HG03565 (cell line): ENCODE measurements around the gene TLR10.
"Not testable (repeated sequence)": the region's sequence is repeated elsewhere in the genome, so short reads cannot be mapped to it uniquely, and the experiment has no call there.

Experiments used
- ATAC-seq: cut with Tn5 transposase; IDR thresholded peaks from one replicate; pipeline ENCODE4 v1.9.1; 2021; ENCODE audit warnings: mild to moderate bottlenecking, moderate library complexity; ENCODE audit not compliant: unreplicated experiment

The TLR10 gene

GRCh38 chr4:38768968-38769394 is 13.8 kb downstream of the TLR10 start:
- ATAC-seq: no peak

- ATAC-seq: not testable (repeated sequence)
Observed at GRCh38 chr4:38766940-38767339, 15.8 kb downstream of the TLR10 start.

- ATAC-seq: no peak
Observed at GRCh38 chr4:38765382-38765781, 17.4 kb downstream of the TLR10 start.

- no peak for ATAC-seq
Observed at GRCh38 chr4:38764277-38764676, 18.5 kb downstream of the TLR10 start.

GRCh38 chr4:38762560-38762959 is 20.2 kb downstream of the TLR10 start:
- ATAC-seq: no peak

GRCh38 chr4:38759790-38760122 is 23.0 kb downstream of the TLR10 start:
- no peak for ATAC-seq

GRCh38 chr4:38759113-38759789 is 23.5 kb downstream of the TLR10 start:
- ATAC-seq: no peak

- ATAC-seq: no peak
Observed at GRCh38 chr4:38757945-38758600, 24.7 kb downstream of the TLR10 start.

- no peak for ATAC-seq
Observed at GRCh38 chr4:38752941-38753806, 29.6 kb downstream of the TLR10 start.

GRCh38 chr4:38752372-38752940 is 30.3 kb downstream of the TLR10 start:
- peak; percentile 98 for ATAC-seq

GRCh38 chr4:38751341-38752010 is 31.3 kb downstream of the TLR10 start:
- no peak for ATAC-seq

GRCh38 chr4:38749336-38749735 is 33.5 kb downstream of the TLR10 start:
- ATAC-seq: no peak

GRCh38 chr4:38747629-38748028 is 35.2 kb downstream of the TLR10 start:
- ATAC-seq: no peak

GRCh38 chr4:38745881-38746280 is 36.9 kb downstream of the TLR10 start:
- ATAC-seq: no peak

GRCh38 chr4:38743866-38744265 is 38.9 kb downstream of the TLR10 start:
- ATAC-seq: no peak

- ATAC-seq: no peak
Observed at GRCh38 chr4:38740303-38740702, 42.5 kb downstream of the TLR10 start.

GRCh38 chr4:38738940-38739803 is 43.6 kb downstream of the TLR10 start:
- no peak for ATAC-seq

- ATAC-seq: no peak
Observed at GRCh38 chr4:38735870-38736269, 46.9 kb downstream of the TLR10 start.

GRCh38 chr4:38734911-38735310 is 47.9 kb downstream of the TLR10 start:
- ATAC-seq: no peak

GRCh38 chr4:38734446-38734845 is 48.3 kb downstream of the TLR10 start:
- no peak for ATAC-seq
